MM.1S (cell line): Measurements from ENCODE around the gene FOXL1.

ENCODE experiments used
- DNase-seq: peaks from one replicate; pipeline ENCODE4 v3.0.0-alpha.2; 2015
- H2AFZ ChIP-seq: fragments of 300-600 bp; sonication (generic); 2 replicates; pipeline ENCODE4 v1.6.0; 2016; ENCODE audit warnings: antibody characterized with exemption, low read length
- H3F3A ChIP-seq: fragments of 300-600 bp; sonication (generic); 2 replicates; pipeline ENCODE4 v1.6.1; 2016; ENCODE audit warnings: mild to moderate bottlenecking, antibody characterized with exemption, low read length, moderate library complexity, mixed read lengths; ENCODE audit not compliant: insufficient read depth
- H3K27ac ChIP-seq: fragments of 300-600 bp; sonication (generic); 2 replicates; pipeline ENCODE4 v1.5.1; 2016; ENCODE audit warnings: mild to moderate bottlenecking, low read length
- H3K27me3 ChIP-seq: fragments of 300-600 bp; sonication (generic); replicated peaks from 2 replicates; pipeline ENCODE4 v1.6.0; 2016; ENCODE audit warnings: low read length; ENCODE audit not compliant: insufficient read depth
- H3K36me3 ChIP-seq: fragments of 300-600 bp; sonication (generic); replicated peaks from 2 replicates; pipeline ENCODE4 v1.6.1; 2016; ENCODE audit warnings: mild to moderate bottlenecking, low read length, mixed read lengths; ENCODE audit not compliant: insufficient read depth
- H3K4me1 ChIP-seq: fragments of 300-600 bp; sonication (generic); 2 replicates; pipeline ENCODE4 v1.6.1; 2016; ENCODE audit warnings: low read length, mixed read lengths
- H3K4me2 ChIP-seq: fragments of 300-600 bp; sonication (generic); 2 replicates; pipeline ENCODE4 v1.6.0; 2016; ENCODE audit warnings: low read depth, low read length
- H3K4me3 ChIP-seq: fragments of 300-600 bp; sonication (generic); 2 replicates; pipeline ENCODE4 v1.5.1; 2016; ENCODE audit warnings: low read length, mixed read lengths
- H3K79me2 ChIP-seq: fragments of 300-600 bp; sonication (generic); 2 replicates; pipeline ENCODE4 v1.6.1; 2016; ENCODE audit warnings: mixed run types, low read length, mixed read lengths
- H3K9ac ChIP-seq: fragments of 300-600 bp; sonication (generic); 2 replicates; pipeline ENCODE4 v1.6.1; 2016; ENCODE audit warnings: low read length, mixed read lengths
- H3K9me2 ChIP-seq: fragments of 300-600 bp; sonication (generic); replicated peaks from 2 replicates; pipeline ENCODE4 v1.6.1; 2016; ENCODE audit warnings: mild to moderate bottlenecking, low read length, mixed read lengths; ENCODE audit not compliant: insufficient read depth
- H3K9me3 ChIP-seq: fragments of 300-600 bp; sonication (generic); replicated peaks from 2 replicates; pipeline ENCODE4 v1.6.1; 2016; ENCODE audit warnings: mild to moderate bottlenecking, low read length, mixed read lengths; ENCODE audit not compliant: insufficient read depth
- H4K20me1 ChIP-seq: fragments of 300-600 bp; sonication (generic); 2 replicates; pipeline ENCODE4 v1.6.1; 2016; ENCODE audit warnings: mild to moderate bottlenecking, low read length, moderate library complexity, mixed read lengths; ENCODE audit not compliant: insufficient read depth
- EZH2 ChIP-seq: fragments of 300-600 bp; sonication (generic); optimal IDR thresholded peaks from 2 replicates; pipeline ENCODE3; 2017; ENCODE audit warnings: low read depth, mild to moderate bottlenecking, antibody characterized with exemption, low read length, mixed read lengths
- EZH2phosphoT487 ChIP-seq: fragments of 300-600 bp; sonication (generic); IDR thresholded peaks from 2 replicates; pipeline ENCODE4 v1.6.1; 2018; ENCODE audit warnings: antibody characterized with exemption, low read length
- TF ChIP-seq, protein P1 (sequence below): fragments of 300-600 bp; sonication (generic); IDR thresholded peaks from 2 replicates; pipeline ENCODE4 v1.5.1; 2016; ENCODE audit warnings: antibody characterized with exemption, low read length, mixed read lengths

Gene FOXL1

DNA sequence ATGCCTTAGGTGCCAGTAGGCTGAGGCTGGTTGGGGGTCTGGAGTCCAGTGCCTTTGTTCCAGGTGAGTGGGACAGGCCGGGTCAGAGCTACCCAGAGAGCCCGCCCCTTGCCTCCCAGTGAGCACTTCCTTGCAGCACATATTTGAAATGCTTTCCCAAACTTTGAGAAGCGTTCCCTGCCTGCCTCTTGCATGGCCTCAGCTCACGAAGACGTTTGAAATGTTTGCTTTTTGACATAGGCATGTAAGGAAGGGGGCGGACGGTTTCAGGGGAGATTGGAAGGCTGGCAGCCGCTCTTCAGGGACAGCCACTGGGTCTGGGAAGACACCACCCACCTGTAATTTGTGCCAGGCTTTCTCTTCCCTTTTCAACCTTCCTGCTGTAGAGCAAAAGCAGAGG, 5.1 kb upstream of the FOXL1 start:
- no peaks in the 10 kb centered on the region for H3F3A ChIP-seq
- H3K27me3 ChIP-seq: peaks cover 57% of the 10 kb centered on the region

DNA sequence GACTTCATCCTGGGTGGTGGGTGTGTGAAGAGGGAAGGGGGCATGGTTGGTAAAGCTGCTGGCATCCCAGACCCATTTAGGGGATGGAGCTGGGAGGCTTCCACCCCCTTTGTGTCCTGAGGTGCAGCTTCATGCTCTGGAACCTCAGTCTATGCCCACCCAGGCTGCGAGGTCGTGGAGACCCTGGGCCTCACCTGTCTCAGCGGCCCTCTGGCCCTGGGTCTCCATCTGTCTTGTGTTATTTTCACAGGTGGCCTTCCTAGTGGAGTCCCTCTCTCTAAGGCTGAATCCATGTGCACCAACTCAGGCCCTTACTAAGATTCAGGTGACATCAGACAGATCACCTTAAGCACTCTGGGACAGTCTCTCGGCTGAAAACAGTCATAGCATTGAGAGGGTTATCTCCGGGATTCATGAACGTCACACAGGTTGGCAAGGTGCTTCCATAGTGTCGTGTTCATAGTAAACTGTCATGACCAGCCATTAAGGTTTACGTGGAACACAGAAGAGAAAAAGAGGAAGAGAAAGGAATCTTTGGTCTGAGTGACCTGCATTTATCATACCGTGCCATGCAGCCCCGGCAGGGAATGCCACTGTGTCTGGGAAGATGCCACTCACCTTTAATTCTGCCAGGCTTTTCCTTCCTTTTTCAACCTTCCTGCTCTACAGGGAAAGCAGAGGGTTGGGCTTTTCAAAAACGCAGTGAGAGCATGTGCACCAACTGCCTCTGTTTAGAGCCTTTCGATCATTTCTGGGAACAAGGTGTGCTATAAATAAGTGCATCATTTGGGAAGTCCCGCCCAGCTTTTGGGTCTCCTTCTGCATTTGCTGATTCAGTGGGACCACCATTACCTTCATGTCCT, 4.5 kb upstream of the FOXL1 start:
- Histone ChIP-seq H3K4me3 (no peak overlapping the region), H3K4me1 (no peaks in the 10 kb centered on the region), H3K9me3 (no peaks in the 10 kb centered on the region), H3K4me2 (no peak overlapping the region), H3K27ac (no peak overlapping the region), H3K9me2 (no peaks in the 10 kb centered on the region), H3K9ac (no peak overlapping the region), H3K79me2 (no peaks in the 10 kb centered on the region), H2AFZ (no peak overlapping the region), H3K36me3 (no peaks in the 10 kb centered on the region), H4K20me1 (no peaks in the 10 kb centered on the region), H3K27me3 (peaks cover 59% of the 10 kb centered on the region), H3F3A (no peaks in the 10 kb centered on the region)
- TF ChIP-seq EZH2phosphoT487 (no peak), EZH2 (no peak)
- TF ChIP-seq, protein P1, sequence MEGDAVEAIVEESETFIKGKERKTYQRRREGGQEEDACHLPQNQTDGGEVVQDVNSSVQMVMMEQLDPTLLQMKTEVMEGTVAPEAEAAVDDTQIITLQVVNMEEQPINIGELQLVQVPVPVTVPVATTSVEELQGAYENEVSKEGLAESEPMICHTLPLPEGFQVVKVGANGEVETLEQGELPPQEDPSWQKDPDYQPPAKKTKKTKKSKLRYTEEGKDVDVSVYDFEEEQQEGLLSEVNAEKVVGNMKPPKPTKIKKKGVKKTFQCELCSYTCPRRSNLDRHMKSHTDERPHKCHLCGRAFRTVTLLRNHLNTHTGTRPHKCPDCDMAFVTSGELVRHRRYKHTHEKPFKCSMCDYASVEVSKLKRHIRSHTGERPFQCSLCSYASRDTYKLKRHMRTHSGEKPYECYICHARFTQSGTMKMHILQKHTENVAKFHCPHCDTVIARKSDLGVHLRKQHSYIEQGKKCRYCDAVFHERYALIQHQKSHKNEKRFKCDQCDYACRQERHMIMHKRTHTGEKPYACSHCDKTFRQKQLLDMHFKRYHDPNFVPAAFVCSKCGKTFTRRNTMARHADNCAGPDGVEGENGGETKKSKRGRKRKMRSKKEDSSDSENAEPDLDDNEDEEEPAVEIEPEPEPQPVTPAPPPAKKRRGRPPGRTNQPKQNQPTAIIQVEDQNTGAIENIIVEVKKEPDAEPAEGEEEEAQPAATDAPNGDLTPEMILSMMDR: no peak
- no peak for DNase-seq

More for the DNA sequence above, 5.1 kb upstream of the FOXL1 start:
- Histone ChIP-seq H3K27ac (no peak overlapping the region), H4K20me1 (no peaks in the 10 kb centered on the region), H2AFZ (no peak overlapping the region), H3K79me2 (no peaks in the 10 kb centered on the region), H3K9ac (no peak overlapping the region), H3K9me3 (no peaks in the 10 kb centered on the region), H3K4me2 (no peak overlapping the region), H3K4me3 (no peak overlapping the region), H3K36me3 (no peaks in the 10 kb centered on the region), H3K9me2 (no peaks in the 10 kb centered on the region), H3K4me1 (no peaks in the 10 kb centered on the region)
- TF ChIP-seq EZH2: no peak
- no peak for TF ChIP-seq EZH2phosphoT487
- TF ChIP-seq, protein P1: no peak
- DNase-seq: no peak

DNA sequence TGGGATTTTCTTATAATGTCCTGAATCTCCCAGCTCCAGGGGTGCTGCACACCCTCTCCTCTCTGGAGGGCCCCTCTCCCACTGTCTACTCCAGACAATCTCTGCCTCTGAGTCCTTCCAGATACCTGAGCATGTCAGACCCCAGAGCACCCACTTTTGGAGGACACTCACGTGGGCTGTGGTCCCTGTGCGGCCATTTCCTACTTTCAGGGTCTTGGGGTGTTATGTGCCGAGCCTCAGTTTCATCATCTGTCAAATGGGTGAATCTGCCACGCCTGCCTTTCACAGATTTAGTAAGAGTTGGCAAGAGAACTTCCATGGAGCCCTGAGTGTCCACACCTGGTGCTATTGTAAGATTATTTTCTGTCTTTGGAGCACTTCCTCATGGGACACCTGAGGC, 3.7 kb upstream of the FOXL1 start:
- Histone ChIP-seq H3K36me3 (no peaks in the 10 kb centered on the region), H3K4me1 (no peaks in the 10 kb centered on the region), H3K79me2 (no peaks in the 10 kb centered on the region), H3K9ac (no peak overlapping the region), H3K4me3 (no peak overlapping the region), H3K9me3 (no peaks in the 10 kb centered on the region), H2AFZ (no peak overlapping the region), H4K20me1 (no peaks in the 10 kb centered on the region), H3K4me2 (no peak overlapping the region), H3K27ac (no peak overlapping the region), H3K27me3 (peaks cover 55% of the 10 kb centered on the region), H3F3A (no peaks in the 10 kb centered on the region), H3K9me2 (no peaks in the 10 kb centered on the region)
- DNase-seq: no peak
- TF ChIP-seq EZH2phosphoT487 (no peak), EZH2 (no peak)
- TF ChIP-seq, protein P1: no peak
